IMR-90 (cell line): ENCODE measurements around the gene TMC8. TPM values are rescaled to one million over a fixed set of nuclear protein-coding genes. Genes with fewer than 3 reads are reported as not detected.

Experiments used
- ATAC-seq: fragments of 200-7000 bp; cut with Tn5 transposase; 2 replicates; pipeline ENCODE4 v1.9.1; 2020; ENCODE audit warnings: low read depth, mild to moderate bottlenecking, moderate library complexity
- BruUV-seq: library from RNA; stranded (reverse); fragments of 400-500 nt; replicated peaks from 2 replicates; lab custom pipeline; 2021; lab: Mats Ljungman, UMichigan
- CTCF ChIA-PET: fragments of 300-600 bp; formaldehyde crosslinking; extraction: SDS; loops from one replicate; lab custom pipeline; 2021; ENCODE audit warnings: antibody characterized with exemption; lab: Yijun Ruan, JAX
- POLR2A ChIA-PET: fragments of 300-600 bp; sonication (Branson Sonifier 250); formaldehyde crosslinking; loops from one replicate; lab custom pipeline; 2022; ENCODE audit warnings: antibody characterized with exemption; ENCODE audit not compliant: unreplicated experiment; lab: Charles Lee
- DNase-seq: peaks from one replicate; pipeline ENCODE4 v3.0.0; 2013
- H2AFZ ChIP-seq: replicated peaks from 2 replicates; pipeline ENCODE3; 2013; ENCODE audit warnings: low read length, mild to moderate bottlenecking; ENCODE audit not compliant: poor library complexity
- H2AK5ac ChIP-seq: 2 replicates; pipeline ENCODE4 v1.6.1; 2013; ENCODE audit warnings: low read depth, low read length, inconsistent platforms
- H2AK9ac ChIP-seq: replicated peaks from 2 replicates; pipeline ENCODE3; 2013; ENCODE audit warnings: mild to moderate bottlenecking, low read depth, low read length, moderate library complexity; ENCODE audit not compliant: poor library complexity
- H2BK120ac ChIP-seq: 2 replicates; pipeline ENCODE4 v1.6.1; 2013; ENCODE audit warnings: low read depth, low read length, inconsistent platforms
- H2BK15ac ChIP-seq: 3 replicates; pipeline ENCODE4 v1.6.1; 2013; ENCODE audit warnings: low read depth, low read length, inconsistent platforms
- H2BK20ac ChIP-seq: 2 replicates; pipeline ENCODE4 v1.6.1; 2013; ENCODE audit warnings: low read depth, mild to moderate bottlenecking, inconsistent platforms, low read length, moderate library complexity
- H2BK5ac ChIP-seq: 2 replicates; pipeline ENCODE4 v1.6.1; 2013; ENCODE audit warnings: mild to moderate bottlenecking, low read depth, low read length, inconsistent platforms; ENCODE audit not compliant: poor library complexity, severe bottlenecking
- H3K14ac ChIP-seq: replicated peaks from 2 replicates; pipeline ENCODE4 v1.6.1; 2013; ENCODE audit warnings: low read depth, low read length, inconsistent platforms
- H3K18ac ChIP-seq: 2 replicates; pipeline ENCODE4 v1.6.1; 2013; ENCODE audit warnings: low read depth, low read length, control low read depth
- H3K23ac ChIP-seq: 2 replicates; pipeline ENCODE4 v1.6.1; 2013; ENCODE audit warnings: low read depth, low read length, inconsistent platforms
- H3K27ac ChIP-seq: 2 replicates; pipeline ENCODE4 v1.5.1; 2013; ENCODE audit warnings: mild to moderate bottlenecking, control low read depth, low read length; ENCODE audit not compliant: insufficient read depth
- H3K27me3 ChIP-seq: 2 replicates; pipeline ENCODE4 v1.6.1; 2013; ENCODE audit warnings: low read length; ENCODE audit not compliant: control insufficient read depth, insufficient read depth
- H3K36me3 ChIP-seq: 2 replicates; pipeline ENCODE4 v1.6.1; 2013; ENCODE audit warnings: low read length, mixed read lengths; ENCODE audit not compliant: control insufficient read depth, insufficient read depth
- H3K4ac ChIP-seq: 2 replicates; pipeline ENCODE4 v1.6.1; 2013; ENCODE audit warnings: low read depth, low read length, inconsistent platforms
- H3K4me1 ChIP-seq: 2 replicates; pipeline ENCODE4 v1.6.1; 2013; ENCODE audit warnings: low read length, mixed read lengths; ENCODE audit not compliant: control insufficient read depth, insufficient read depth
- H3K4me2 ChIP-seq: 2 replicates; pipeline ENCODE4 v1.6.1; 2013; ENCODE audit warnings: low read depth, mild to moderate bottlenecking, control low read depth, low read length, moderate library complexity
- H3K4me3 ChIP-seq: 2 replicates; pipeline ENCODE4 v1.5.1; 2013; ENCODE audit warnings: low read depth, mild to moderate bottlenecking, control low read depth, low read length, moderate library complexity; ENCODE audit not compliant: insufficient read depth
- H3K56ac ChIP-seq: 2 replicates; pipeline ENCODE4 v1.6.1; 2013; ENCODE audit warnings: low read length, inconsistent platforms; ENCODE audit not compliant: insufficient read depth; ENCODE audit errors: extremely low read depth
- H3K79me1 ChIP-seq, 2 experiments: 2 replicates each; pipeline ENCODE4 v1.6.1; 2013; ENCODE audit warnings: low read length in 2 of 2, inconsistent platforms in 1 of 2, low read depth in 1 of 2
- H3K9ac ChIP-seq: 2 replicates; pipeline ENCODE4 v1.6.1; 2013; ENCODE audit warnings: low read depth, low read length, control low read depth
- H3K9me1 ChIP-seq: 2 replicates; pipeline ENCODE4 v1.6.1; 2013; ENCODE audit warnings: low read length, inconsistent platforms; ENCODE audit not compliant: insufficient read depth
- H3K9me3 ChIP-seq: 2 replicates; pipeline ENCODE4 v1.6.1; 2013; ENCODE audit warnings: low read length; ENCODE audit not compliant: control insufficient read depth, insufficient read depth
- H4K20me1 ChIP-seq: 2 replicates; pipeline ENCODE4 v1.6.1; 2013; ENCODE audit warnings: low read length, inconsistent platforms; ENCODE audit not compliant: insufficient read depth
- H4K5ac ChIP-seq: 2 replicates; pipeline ENCODE4 v1.6.1; 2013; ENCODE audit warnings: mild to moderate bottlenecking, low read depth, low read length, control low read depth
- H4K8ac ChIP-seq, 2 experiments: 2 replicates each; pipeline ENCODE4 v1.6.1; 2013; ENCODE audit warnings: low read depth in 2 of 2, low read length in 2 of 2, control low read depth in 1 of 2, inconsistent platforms in 1 of 2
- H4K91ac ChIP-seq: 2 replicates; pipeline ENCODE4 v1.6.1; 2013; ENCODE audit warnings: low read depth, low read length, inconsistent platforms; ENCODE audit not compliant: insufficient read depth
- CHD1 ChIP-seq: IDR thresholded peaks from 2 replicates; pipeline ENCODE4 v1.6.1; 2012; ENCODE audit warnings: low read depth, low read length, improper control_type of control experiment
- FOS ChIP-seq: fragments of 150-350 bp; IDR thresholded peaks from 2 replicates; pipeline ENCODE4 v1.6.1; 2016; ENCODE audit warnings: low read depth, low read length
- MAZ ChIP-seq: IDR thresholded peaks from 2 replicates; pipeline ENCODE4 v1.6.1; 2012; ENCODE audit warnings: low read depth, mild to moderate bottlenecking, low read length, improper control_type of control experiment, moderate library complexity, borderline replicate concordance
- WGBS, 2 experiments: methylation state at CpG; one replicate each; pipeline versions ENCODE4 v1.1.5 to v1.1.7; 2013; ENCODE audit warnings: missing lambda C conversion rate in 2 of 2; ENCODE audit not compliant: insufficient read length in 1 of 2; ENCODE audit errors: extremely low coverage in 2 of 2; 5-methylcytosine and 5-hydroxymethylcytosine counted together
- dilution Hi-C: fragments of 300-500 bp; cut with HindIII; formaldehyde crosslinking; loops from one replicate; pipeline ENCODE4 v1.14.3; 2018; ENCODE audit warnings: low sequenced_read_pairs; ENCODE audit not compliant: unreplicated experiment
- in situ Hi-C: fragments of 300-500 bp; cut with MboI; formaldehyde crosslinking; loops from 3 replicates; pipeline ENCODE4 v1.14.3; 2019; ENCODE audit warnings: low sequenced_read_pairs, inconsistent platforms, mixed read lengths
- intact Hi-C: fragments of 100-400 bp; cut with micrococcal nuclease; formaldehyde crosslinking; loops from 2 replicates; pipeline ENCODE4 v1.10.0; 2022
- polyA plus RNA-seq, 3 experiments: library from polyadenylated mRNA; depleted of rRNA; stranded (reverse); fragments of >200 nt; gene quantifications; 2 replicates each; pipeline ENCODE4 v1.2.3, GENCODE V29; 2012; ENCODE audit warnings: low replicate concordance in 1 of 3
- total RNA-seq: library from RNA; depleted of rRNA; stranded (reverse); fragments of >200 nt; gene quantifications from 2 replicates; pipeline ENCODE4 v1.2.3, GENCODE V29; 2012

Gene TMC8
- total and polyA plus RNA-seq, 2 of the 4 experiments (the other 2 are of a cell fraction) = not detected

GRCh38 chr17:78172249-78173051 lies 41.9 kb downstream of the TMC8 start:
- no peak overlapping the region for H4K5ac ChIP-seq
- H3K27me3 ChIP-seq = no peaks in the 10 kb centered on the region
- peak overlapping the region; percentile 23; the same call in 1 of the 2 replicates for H2BK120ac ChIP-seq
- peak overlapping the region; percentile 7; the same call in 1 of the 2 replicates for H2AK5ac ChIP-seq
- H3K4me3 ChIP-seq = no peak overlapping the region
- peak overlapping the region; percentile 12; the same call in 1 of the 2 replicates for H3K4me2 ChIP-seq
- H3K27ac ChIP-seq = no peak overlapping the region
- H3K9me3 ChIP-seq = no peaks in the 10 kb centered on the region
- peak overlapping the region; percentile 0 for H2BK5ac ChIP-seq
- no peak overlapping the region; the same call in 2 of the 3 replicates for H2BK15ac ChIP-seq
- in situ Hi-C loops = no loop called here
- H3K9me1 ChIP-seq = peaks cover 8% of the 10 kb centered on the region; the same call in 1 of the 2 replicates
- H3K14ac ChIP-seq = no peak overlapping the region
- H4K8ac ChIP-seq = peak overlapping the region in 1 of 2 experiments; percentile 4; a peak in 1 of 4 replicates
- H3K79me1 ChIP-seq = peaks cover 0 to 33% of the 10 kb centered on the region in 2 experiments; a peak in 2 of 4 replicates
- H3K56ac ChIP-seq = no peak overlapping the region
- peaks cover 6% of the 10 kb centered on the region; the same call in 1 of the 2 replicates for H4K20me1 ChIP-seq
- intact Hi-C loops = no loop called here
- DNase-seq (peak; percentile 49), ATAC-seq (peak; percentile 44)
- H2BK20ac ChIP-seq = 0 out of 2 replicates have a peak overlapping the region, but pooled peaks have one; percentile 36
- H3K4me1 ChIP-seq = peaks cover 13% of the 10 kb centered on the region
- H2AK9ac ChIP-seq = peak overlapping the region; percentile 72
- ChIA-PET CTCF (no interaction called here), POLR2A (no interaction called here)
- TF ChIP-seq FOS (no peak), CHD1 (no peak), MAZ (peak; percentile 49; the same call in 1 of the 2 replicates)
- no peak overlapping the region for H3K23ac ChIP-seq
- no peak overlapping the region for H3K9ac ChIP-seq
- no TSS peak for BruUV-seq
- dilution Hi-C loops = no loop called here
- 0 out of 2 replicates have a peak overlapping the region, but pooled peaks have one; percentile 23 for H4K91ac ChIP-seq
- H3K4ac ChIP-seq = peak overlapping the region; percentile 30; the same call in 1 of the 2 replicates
- H2AFZ ChIP-seq = peak overlapping the region; percentile 18
- no peak overlapping the region for H3K18ac ChIP-seq
- H3K36me3 ChIP-seq = no peaks in the 10 kb centered on the region
- WGBS, 2 experiments = 56% methylated on average over 4 of the region's 19 CpGs; no CpG with 5 or more reads in 1 of the 2 experiments
